GM19239 (cell line): Measurements from ENCODE around the gene SUSD6.
"Not testable (repeated sequence)": the region's sequence is repeated elsewhere in the genome, so short reads cannot be mapped to it uniquely, and the experiment has no call there.

Experiments used
- DNase-seq: peaks from one replicate; pipeline ENCODE4 v3.0.0; 2011; ENCODE audit warnings: low spot score; ENCODE audit not compliant: insufficient read length
- FAIRE-seq: peaks from 2 replicates; lab custom pipeline; 2011; peaks lifted over from hg19 to GRCh38; lab: Jason Lieb, UNC

SUSD6 gene

GRCh38 chr14:69643430-69644200 lies 32.2 kb downstream of the SUSD6 start:
- DNase-seq = no peak
- peak; percentile 54 for FAIRE-seq

- DNase-seq = no peak
- peak; percentile 65 for FAIRE-seq
Observed at GRCh38 chr14:69644814-69645213, 33.4 kb downstream of the SUSD6 start.

GRCh38 chr14:69647213-69647612 lies 35.8 kb downstream of the SUSD6 start:
- FAIRE-seq (peak; percentile 14), DNase-seq (no peak)

GRCh38 chr14:69647642-69648041 lies 36.2 kb downstream of the SUSD6 start:
- DNase-seq, FAIRE-seq: not testable (repeated sequence)

GRCh38 chr14:69648480-69649451 lies 37.4 kb downstream of the SUSD6 start:
- FAIRE-seq (peak; percentile 93), DNase-seq (peak; percentile 44)

GRCh38 chr14:69650948-69651369 lies 39.6 kb downstream of the SUSD6 start:
- DNase-seq = no peak
- no peak for FAIRE-seq

GRCh38 chr14:69651664-69652063 lies 40.3 kb downstream of the SUSD6 start:
- FAIRE-seq (peak; percentile 60), DNase-seq (no peak)

- DNase-seq (no peak), FAIRE-seq (peak; percentile 81)
Observed at GRCh38 chr14:69652942-69653684, 41.7 kb downstream of the SUSD6 start.

- FAIRE-seq (no peak), DNase-seq (no peak)
Observed at GRCh38 chr14:69654116-69654515, 42.7 kb downstream of the SUSD6 start.

- DNase-seq (no peak), FAIRE-seq (no peak)
Observed at GRCh38 chr14:69657950-69658355, 46.6 kb downstream of the SUSD6 start.

GRCh38 chr14:69658664-69659261 lies 47.4 kb downstream of the SUSD6 start:
- no peak for FAIRE-seq
- DNase-seq = no peak

- DNase-seq = no peak
- peak; percentile 8 for FAIRE-seq
Observed at GRCh38 chr14:69660344-69661193, 49.2 kb downstream of the SUSD6 start.

GRCh38 chr14:69661194-69661537 lies 49.8 kb downstream of the SUSD6 start:
- DNase-seq (no peak), FAIRE-seq (no peak)

GRCh38 chr14:69662636-69663299 lies 51.4 kb downstream of the SUSD6 start:
- FAIRE-seq (no peak), DNase-seq (no peak)

- FAIRE-seq = no peak
- no peak for DNase-seq
Observed at GRCh38 chr14:69663300-69663643, 51.9 kb downstream of the SUSD6 start.

GRCh38 chr14:69664265-69664664 lies 52.9 kb downstream of the SUSD6 start:
- FAIRE-seq (no peak), DNase-seq (no peak)

GRCh38 chr14:69664865-69665526 lies 53.6 kb downstream of the SUSD6 start:
- FAIRE-seq (peak; percentile 57), DNase-seq (no peak)

GRCh38 chr14:69665631-69666030 lies 54.2 kb downstream of the SUSD6 start:
- DNase-seq = no peak
- FAIRE-seq = no peak
